ENCODE results near the gene ABLIM2. TPM values are rescaled to one million over a fixed set of nuclear protein-coding genes. Genes with fewer than 3 reads are reported as not detected.

Gene ABLIM2
- total RNA-seq, 1 experiment from 2014 or later, result 1.0 TPM

- H2BK5ac ChIP-seq (ENCODE audit: insufficient read length, low read length), result no peak overlapping the region
- no peak overlapping the region for H2BK15ac ChIP-seq (ENCODE audit: low read depth, low read length)
- Mint-ChIP-seq H3K4me3 (no peak overlapping the region), H3K4me1 (peaks cover 13% of the 10 kb centered on the region in 2 experiments), H3K27me3 (ENCODE audit: low read depth) (no peaks in the 10 kb centered on the region; the same call in 1 of the 2 replicates), H3K27ac (0 out of 7 replicates have a peak overlapping the region, but pooled peaks of 1 of the 3 experiments have one; percentile 44), H3K36me3 (ENCODE audit: insufficient read depth in 1 of 3, low read depth in 3 of 3) (no peaks in the 10 kb centered on the region; a peak in 1 of 7 replicates), H3K9me3 (no peaks in the 10 kb centered on the region; a peak in 1 of 5 replicates)
- no peak overlapping the region for H2AK5ac ChIP-seq (ENCODE audit: insufficient read length, low read length)
- H3K4me2 ChIP-seq (ENCODE audit: insufficient read depth, insufficient read length, low read length), result no peak overlapping the region
- no peaks in the 10 kb centered on the region for H4K20me1 ChIP-seq (ENCODE audit: control insufficient read depth, insufficient read depth, insufficient read length)
- no peak overlapping the region for H2BK12ac ChIP-seq (ENCODE audit: insufficient read length, low read depth, low read length)
- H3K9me3 ChIP-seq (ENCODE audit: control insufficient read depth, low read depth, low read length), result no peaks in the 10 kb centered on the region
- H3K56ac ChIP-seq (ENCODE audit: insufficient read length, low read depth, low read length), result no peak overlapping the region
- H3K79me1 ChIP-seq (ENCODE audit: insufficient read depth, low read depth, low read length, poor library complexity, severe bottlenecking), result no peaks in the 10 kb centered on the region
- no peak overlapping the region for H3K27ac ChIP-seq (ENCODE audit: insufficient read length, low read depth, low read length)
- no peak overlapping the region for H4K5ac ChIP-seq (ENCODE audit: insufficient read length, low read depth, low read length)
- no peak overlapping the region for H4K91ac ChIP-seq (ENCODE audit: insufficient read length, low read depth, low read length)
- no peak overlapping the region for H3K18ac ChIP-seq (ENCODE audit: insufficient read length, low read depth, low read length)
- H3K23ac ChIP-seq (ENCODE audit: insufficient read length, low read depth, low read length), result no peak overlapping the region
- H3T11ph ChIP-seq (ENCODE audit: low read length), result no peak overlapping the region
- no peak overlapping the region for H3K4ac ChIP-seq (ENCODE audit: low read depth, low read length)
- H4K8ac ChIP-seq (replicated peaks; ENCODE audit: insufficient read length, low read depth, low read length), result no peak overlapping the region
- WGBS (ENCODE audit: extremely low coverage, insufficient read length, low lambda C conversion rate), result no CpG with 5 or more reads among the region's 13 CpGs
- H3K14ac ChIP-seq (ENCODE audit: insufficient read depth, low read length), result no peak overlapping the region
- H3K23me2 ChIP-seq (ENCODE audit: insufficient read length, low read depth, low read length, poor library complexity, severe bottlenecking), result peaks cover 3% of the 10 kb centered on the region
- no peaks in the 10 kb centered on the region for H3K27me3 ChIP-seq (ENCODE audit: insufficient read depth, low read length)
- no peak overlapping the region for H2BK120ac ChIP-seq (ENCODE audit: low read depth, low read length, poor library complexity, severe bottlenecking)
- no peak overlapping the region for H2BK20ac ChIP-seq (ENCODE audit: low read depth, low read length, poor library complexity, severe bottlenecking)
- DNase-seq, result no peak
- no peaks in the 10 kb centered on the region for H3K4me1 ChIP-seq (ENCODE audit: insufficient read depth, low read length)
- no peak overlapping the region for H3K9ac ChIP-seq (ENCODE audit: extremely low read depth, insufficient read length, low read length)
- no peak overlapping the region for H2AFZ ChIP-seq (ENCODE audit: low read length)
- H3K79me2 ChIP-seq (ENCODE audit: insufficient read depth, low read length), result no peaks in the 10 kb centered on the region
- no peak for TF ChIP-seq CTCF (conservative IDR thresholded peaks at IDR 0.05)
Observed at GRCh38 chr4:8035371-8035780, 123.2 kb downstream of the ABLIM2 start.
